Ecto neural progenitor cell (in vitro differentiated cells): ENCODE data around the gene BRD2.

Experiments used
- DNase-seq: peaks from one replicate; pipeline ENCODE4 v3.0.0-alpha.2; 2018; ENCODE audit warnings: low spot score

The BRD2 gene

DNA sequence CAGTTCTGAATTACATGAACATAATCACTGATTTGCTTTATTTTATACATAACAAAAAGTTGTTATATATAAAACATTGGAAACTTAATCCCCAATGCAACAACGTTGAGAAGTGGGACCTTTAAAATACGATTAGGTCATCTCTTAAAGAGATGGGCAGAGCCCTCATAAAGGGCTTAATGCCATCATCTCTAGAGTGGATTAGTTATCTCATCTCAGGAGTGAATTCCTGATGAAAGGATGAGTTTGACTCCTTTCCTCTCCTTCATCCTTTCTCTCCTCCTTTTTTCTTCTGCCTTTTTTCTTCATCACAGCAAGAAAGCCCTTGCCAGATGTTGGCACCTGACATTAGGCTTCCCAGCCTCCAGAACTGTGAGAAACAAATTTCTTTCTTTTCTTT lies 27.1 kb downstream of the BRD2 start:
- DNase-seq: no peak

DNA sequence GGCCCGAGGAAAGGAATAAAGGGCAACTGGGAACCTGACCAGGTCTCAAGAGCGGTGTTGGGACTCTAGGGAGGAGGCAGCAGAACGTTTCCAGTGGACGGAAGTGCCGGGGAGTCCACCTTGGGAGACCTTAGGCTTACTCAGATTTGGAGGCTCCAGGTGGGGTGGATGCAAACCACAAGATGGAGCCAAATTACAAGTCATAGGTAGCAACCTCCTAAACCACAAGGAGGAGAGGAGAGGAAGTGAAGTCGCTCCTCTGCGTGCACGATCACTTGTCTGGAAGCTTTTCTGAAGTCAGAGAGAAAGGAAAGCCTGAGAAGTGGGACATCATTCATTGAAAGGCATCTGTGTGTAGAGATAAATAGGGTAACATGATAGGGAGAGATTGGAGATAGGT lies 31.7 kb downstream of the BRD2 start:
- DNase-seq: no peak

DNA sequence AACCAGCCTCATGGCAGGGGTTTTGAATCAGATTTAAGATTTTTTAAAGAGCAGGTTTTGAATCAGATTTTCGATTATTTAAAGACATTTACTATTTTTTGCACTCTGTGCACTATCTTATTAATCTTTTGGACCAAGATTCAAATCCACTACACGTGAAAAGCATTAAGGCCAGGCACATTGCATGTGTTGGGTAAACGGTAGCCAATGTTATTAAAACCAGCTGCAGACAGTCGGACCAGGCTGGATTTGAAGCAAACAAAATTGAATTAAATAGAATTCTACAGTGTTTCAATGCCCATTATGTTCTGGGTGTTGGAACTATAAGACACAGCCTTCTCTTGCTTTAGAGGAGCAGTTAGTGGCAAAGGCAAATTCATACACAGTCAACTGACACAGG lies 33.3 kb downstream of the BRD2 start:
- no peak for DNase-seq

DNA sequence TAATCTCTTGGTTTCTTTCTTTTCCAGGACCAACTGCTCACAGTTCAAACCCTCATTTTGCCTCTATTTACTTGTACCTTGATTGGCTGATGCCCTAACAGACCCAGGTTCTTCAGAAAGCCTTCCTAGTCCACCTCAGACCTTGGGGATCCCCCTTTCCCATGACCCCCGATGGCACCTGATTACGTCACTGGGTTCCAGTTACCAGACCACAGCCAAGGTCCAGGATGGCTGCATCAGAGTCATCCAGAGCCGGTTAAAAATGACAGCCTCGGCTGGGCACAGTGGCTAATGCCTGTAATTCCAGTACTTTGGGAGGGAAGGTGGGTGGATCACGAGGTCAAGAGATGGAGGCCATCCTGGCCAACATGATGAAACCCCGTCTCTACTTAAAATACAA lies 36.5 kb downstream of the BRD2 start:
- no peak for DNase-seq

DNA sequence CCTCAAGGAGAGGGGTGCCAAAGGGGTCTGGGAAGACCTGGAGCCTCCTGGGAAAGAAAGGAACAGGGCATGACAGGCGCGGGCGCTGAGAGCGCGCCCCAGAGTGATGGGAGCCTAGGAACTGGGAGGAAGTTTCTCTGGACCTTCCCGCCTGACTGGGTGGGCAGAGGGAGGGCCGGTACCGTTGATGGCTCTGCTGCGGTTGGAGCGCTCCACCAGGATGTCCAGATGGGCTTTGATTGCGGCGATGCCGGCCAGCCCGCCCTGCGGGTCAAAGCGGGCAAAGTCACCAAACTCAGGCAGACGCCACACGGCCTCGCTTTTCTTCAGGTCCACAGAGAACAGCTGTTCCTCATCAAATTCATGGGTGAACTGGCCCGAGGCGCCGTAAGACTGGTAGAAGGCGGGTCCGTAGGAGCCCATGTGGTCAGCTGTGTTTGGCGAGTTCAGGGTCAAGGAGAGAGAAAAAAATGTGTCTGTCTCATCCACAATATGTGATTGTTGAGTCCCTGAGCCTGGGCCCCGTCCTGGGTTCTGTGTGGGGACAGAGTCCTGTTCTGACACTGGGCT lies 39.5 kb downstream of the BRD2 start:
- no peak for DNase-seq

DNA sequence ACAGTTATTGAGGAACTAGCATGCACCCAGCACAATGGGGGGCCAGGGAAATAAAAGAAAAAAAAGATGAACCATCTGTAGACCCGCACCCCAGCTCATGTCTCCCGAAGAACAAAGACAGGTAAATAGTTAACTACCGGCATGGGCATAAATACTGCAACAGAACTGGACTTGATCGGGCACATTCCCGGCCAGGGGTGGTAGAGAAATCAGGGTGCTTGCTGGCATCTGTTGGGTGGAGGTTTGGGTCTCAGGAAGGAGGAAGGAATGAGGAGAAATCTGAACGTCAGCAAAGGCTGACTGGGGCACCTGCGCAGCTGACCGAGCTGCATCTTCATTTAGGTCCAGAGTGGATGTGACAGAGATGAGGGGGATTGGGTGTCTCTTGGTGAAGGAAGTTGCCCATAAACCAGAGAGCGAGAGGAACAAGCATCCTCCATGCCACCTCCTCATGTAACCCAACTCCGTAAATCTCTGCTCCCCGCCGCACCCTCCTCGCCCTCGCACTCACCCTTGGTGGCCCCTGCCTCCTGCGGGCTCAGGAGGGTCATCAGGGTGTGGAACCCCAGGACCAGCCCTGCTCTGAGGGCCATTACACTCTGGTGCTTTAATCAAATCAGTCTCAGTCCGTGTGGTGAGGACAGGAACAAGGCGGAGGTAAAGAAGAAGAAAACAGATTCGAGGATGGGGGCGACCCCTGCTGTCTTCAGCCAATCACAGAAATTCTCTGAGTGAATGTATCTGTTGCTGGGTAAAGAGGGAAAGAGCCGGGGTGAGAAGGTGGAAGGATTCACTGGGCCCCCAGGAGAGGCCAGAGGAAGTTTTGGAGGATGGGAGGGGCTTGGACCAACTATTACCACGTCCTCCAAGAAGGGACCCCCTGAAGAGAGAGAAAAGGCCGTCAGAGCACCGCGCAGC lies 40.8 kb downstream of the BRD2 start, which contains the start of gene HLA-DOA:
Gene HLA-DOA (minus strand): TSS at position 648 of the 918 bp plus-strand sequence.
- DNase-seq: peak; percentile 83

DNA sequence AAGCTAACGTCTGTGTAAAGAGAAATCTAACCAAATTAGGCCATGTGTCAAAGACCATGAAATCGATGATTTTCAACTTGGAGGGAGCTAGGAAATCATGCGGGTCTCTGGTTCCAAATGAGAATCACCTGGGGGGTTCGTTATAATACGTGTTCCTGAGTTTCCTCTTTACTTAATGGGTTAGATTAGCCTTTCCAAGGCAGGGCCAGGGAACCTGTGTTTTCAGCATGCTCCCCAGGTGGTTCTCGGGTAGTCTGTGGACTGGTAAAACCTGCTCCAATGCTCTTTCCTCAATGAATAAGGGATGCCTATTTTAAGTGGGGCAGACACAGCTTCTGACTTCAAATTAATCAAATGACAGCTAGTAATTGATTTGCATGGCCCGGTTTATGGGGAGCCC lies 42.0 kb downstream of the BRD2 start:
- DNase-seq: no peak

DNA sequence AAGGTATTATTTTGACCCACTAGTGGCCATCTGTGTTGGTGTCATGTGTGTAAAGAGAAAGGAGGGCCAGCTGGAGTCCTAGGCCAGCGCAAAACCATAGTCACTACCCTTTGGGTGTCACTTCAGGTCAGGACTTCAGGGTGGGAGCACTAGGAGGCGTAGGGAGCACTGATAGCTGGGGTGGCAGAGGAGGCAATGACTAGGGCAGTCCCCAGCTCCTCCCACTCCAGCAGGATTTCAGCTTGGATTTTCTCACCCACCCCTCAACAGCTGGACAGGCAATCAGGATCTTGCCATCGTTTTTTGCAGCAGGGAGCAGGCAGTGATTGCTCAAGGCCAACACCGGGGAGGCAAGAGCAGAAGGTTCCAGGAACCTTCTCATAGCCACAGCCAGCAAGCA lies 45.2 kb downstream of the BRD2 start:
- no peak for DNase-seq

DNA sequence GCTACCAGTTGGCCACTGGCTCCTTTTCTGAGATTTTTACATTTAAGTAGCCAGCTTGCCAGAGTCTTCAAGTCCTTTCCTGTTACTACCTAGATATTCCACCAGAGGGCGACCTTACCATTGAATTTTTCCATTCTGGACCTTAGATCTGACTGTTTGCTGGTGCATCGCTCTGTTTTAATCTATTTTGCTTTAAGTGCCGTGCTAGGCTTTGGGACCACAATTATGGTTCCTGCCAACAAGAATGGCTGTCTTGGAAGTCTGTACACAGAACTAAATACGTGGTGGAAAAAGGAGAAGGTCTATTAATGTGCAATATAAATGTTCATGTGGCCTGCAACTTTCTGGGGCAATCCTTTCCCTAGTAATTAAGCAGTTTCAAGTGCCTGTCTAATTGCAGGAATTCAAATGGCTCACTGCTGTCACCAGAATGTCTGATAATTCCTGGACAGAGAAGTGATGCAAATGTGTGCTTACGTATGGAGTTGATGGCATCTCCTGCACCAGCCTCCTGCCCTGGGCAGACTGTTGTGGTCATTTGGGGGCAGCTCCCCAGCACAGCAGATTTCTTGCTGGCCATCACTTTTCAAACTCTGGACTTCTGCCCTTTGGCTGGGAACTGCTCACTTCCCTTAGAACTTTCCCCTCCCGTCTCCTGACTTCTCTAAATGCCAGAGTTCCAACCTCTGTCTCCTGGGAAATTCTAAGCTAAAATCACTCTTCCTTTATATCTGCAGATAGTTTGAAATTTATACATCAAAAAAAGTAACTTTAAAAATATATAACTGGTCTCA lies 46.6 kb downstream of the BRD2 start:
- DNase-seq: no peak

DNA sequence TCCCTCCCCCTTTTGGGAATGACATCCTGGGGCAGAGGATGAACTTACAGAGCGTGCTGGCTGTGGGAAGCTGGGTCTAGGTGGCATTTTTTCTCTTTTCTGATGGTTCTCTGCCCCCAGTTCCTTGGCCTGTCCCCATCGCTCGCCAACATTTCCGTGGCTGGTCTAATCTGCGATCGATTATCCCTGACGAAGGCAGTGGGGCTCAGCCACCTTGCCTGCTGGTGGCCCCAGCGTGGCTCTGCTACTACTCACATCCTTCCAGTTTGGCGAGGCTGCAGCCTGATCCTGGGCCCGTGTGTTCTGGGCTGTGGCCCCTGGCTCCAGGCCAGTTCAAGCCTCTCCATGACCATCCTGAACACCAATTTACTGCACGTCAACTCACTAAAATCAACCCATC lies 47.4 kb downstream of the BRD2 start:
- no peak for DNase-seq

DNA sequence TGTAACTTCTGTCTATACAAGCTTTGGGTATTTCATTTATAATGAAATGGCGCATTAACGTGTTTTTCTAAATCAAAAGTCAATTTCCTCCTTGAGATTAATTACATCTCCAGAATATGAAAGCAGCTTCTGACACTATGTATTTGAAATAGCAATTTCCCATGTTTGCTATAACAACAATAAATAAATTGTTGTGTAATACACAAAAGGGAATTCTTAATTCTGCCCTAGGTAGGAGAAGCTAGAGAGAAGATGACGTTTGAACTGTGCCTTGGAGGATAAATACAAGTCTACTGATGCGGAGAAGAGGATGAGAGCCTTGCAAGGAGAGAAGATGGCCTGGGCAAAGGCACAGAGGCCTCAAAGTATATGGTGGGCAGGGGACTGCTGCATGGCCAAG lies 48.6 kb downstream of the BRD2 start:
- DNase-seq: no peak

DNA sequence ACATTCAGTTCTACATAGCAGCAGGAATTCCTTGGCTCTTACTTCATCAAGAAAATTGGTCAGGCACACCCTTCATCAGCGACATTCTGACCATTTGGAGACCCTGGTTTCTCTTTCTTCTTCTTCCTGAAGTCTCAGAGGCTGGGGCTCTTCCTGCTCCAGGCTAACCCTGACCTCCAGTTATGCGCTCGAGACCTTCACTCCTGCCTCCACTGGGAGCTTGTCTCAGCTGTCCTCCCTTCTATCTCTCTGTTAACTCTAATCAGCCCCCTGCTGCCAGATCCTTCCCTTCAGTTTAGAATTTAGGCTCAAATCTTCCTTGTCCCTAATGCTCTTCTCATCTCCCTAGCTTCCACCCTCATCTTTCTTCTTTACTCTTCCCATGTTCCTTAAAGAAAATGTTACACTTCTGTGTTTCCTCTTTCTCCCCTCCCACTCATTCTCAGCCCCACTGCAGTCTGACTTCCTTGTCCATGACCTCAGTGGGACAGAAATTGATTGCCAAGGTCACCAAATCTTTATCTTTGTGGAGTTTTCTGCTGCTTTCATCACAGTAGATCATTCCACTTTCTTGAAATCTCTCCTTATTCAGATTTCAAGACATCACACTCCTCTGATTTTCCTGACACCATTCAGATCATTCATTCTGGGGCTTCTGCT lies 49.4 kb downstream of the BRD2 start:
- DNase-seq: no peak

DNA sequence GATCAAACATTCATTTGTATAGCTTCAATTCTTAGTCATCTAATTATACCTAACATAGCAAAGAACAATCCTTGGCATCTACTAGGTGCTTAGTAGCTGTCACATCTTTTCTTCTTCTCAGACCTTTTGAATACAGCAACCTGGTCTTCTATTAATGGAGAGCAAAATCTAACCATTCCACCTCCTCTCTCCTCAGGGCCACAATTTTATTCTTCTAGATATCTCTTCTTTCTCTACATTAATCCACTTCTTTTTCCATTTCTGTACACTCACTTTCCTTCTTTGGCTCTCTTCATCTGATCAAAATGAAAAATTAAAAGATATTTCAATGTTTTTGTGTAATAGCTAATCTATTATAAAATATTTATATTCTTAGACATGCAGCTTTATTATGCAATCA lies 50.0 kb downstream of the BRD2 start:
- DNase-seq: no peak

DNA sequence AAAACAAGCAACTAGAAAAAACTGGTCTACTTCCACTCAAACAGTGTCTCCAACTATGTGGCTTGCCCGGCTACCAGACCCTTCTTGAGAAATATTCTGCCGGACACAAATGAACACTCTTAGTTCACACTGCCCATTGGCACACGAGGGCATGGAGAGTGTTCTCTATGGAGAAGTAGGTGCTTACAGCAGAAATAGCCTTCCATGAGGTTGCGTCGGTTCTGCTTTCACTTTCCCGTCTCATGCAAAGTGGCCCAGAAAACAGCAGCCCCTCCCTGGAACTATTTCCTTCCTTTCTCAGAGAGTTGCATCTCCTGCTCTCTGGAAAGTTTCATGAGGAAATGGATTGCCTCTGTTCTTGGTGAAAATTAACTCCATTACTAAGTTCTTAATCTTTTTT lies 50.5 kb downstream of the BRD2 start:
- DNase-seq: no peak

DNA sequence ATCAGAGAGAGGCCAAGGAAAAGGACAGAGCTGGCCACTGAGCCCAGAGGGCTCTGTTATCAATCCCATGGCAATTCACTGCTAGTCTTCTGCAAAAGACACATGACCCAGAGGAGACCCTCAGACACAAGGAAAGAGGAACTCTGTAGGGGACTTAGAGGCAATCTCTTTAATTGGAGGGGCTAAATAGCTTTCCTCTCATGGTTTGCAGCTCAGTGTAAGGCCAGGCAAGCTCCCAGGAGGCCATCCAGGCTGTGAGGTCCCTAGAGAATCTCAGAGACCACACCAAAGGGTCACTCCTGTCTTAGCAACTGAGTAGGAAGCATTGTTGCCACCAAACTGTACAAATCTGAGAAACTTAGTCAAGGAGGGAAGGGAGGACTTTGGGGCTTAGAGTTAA lies 51.0 kb downstream of the BRD2 start:
- no peak for DNase-seq

DNA sequence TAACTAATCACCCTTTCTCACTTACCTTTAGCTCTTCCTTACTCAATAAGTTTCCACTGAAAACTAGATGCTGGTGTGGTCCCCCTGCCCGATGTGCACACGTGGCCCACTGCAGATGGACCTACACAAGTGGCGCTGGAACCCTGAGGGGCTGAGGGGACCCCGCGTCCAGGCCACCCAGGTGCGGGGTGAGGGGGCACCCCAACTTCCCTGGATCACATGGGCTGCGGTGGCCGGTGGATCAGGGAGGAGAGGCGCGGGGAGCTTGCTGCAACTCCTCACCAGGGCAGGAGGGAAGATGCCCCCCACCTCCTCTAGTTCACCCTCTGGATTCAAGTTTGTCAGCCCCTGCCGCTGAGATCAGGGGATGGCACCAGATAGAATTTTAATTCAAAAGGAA lies 53.5 kb downstream of the BRD2 start:
- DNase-seq: no peak

DNA sequence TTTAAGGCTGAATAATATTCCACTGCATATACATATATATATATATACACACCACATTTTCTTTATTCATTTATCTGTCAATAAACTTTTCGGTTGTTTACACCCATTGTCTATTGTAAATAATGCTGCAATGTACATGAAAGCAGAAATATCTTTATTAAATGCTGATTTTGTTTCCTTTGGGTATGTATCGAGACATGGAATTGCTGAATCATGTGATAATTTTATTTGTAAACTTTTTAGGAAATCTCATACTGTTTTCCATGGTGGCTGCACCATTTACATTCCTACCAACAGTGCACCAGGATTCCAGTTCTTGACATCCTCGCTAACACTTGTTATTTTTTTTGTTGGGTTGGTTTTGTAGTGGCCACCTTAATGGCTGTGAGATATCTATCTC lies 55.1 kb downstream of the BRD2 start:
- no peak for DNase-seq

DNA sequence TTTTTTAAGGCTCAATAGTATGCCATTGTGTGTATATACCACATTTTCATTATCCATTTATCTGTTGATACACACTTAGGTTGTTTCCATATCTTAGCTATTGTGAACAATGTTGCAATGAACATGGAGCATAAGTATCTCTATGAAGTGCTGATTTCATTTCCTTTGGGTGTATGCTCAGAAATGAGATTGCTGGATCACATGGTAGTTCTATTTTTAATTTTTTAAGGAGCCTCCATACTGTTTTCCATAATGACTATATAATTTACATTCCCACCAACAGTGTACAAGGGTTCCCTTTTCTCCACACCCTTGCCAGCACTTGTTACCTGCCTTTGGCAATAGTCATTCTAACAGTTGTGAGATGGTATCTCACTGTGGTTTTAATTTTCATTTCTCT lies 56.1 kb downstream of the BRD2 start:
- no peak for DNase-seq

DNA sequence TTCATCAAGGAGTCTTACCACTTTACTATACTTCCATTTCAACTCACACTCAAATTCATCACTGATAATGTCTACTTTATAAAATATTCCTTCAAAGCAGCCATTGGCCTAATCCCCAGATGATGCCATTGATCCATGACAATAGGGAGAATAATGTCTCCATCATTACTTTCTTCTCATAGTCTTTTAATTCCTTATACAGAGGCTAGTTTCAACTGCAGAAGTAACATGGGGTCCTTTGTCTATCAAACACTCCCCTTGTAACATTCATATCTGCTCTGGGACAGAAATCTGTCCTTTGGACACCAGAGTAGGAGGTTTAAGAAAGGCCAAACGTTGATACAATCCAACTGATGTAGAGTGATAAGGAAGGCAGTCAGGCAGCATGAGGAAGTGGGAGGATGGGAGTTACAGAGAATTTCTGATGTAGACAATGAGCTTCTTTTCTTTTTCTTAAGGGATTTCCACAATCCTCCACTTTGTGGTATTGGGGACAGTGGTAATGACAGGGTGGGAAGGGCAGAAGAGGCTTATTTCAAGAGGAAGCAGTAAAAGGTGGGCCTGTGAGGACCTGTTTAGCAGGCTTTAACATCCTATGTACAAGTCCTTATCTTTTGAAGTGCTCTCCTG lies 59.9 kb downstream of the BRD2 start:
- DNase-seq: no peak

DNA sequence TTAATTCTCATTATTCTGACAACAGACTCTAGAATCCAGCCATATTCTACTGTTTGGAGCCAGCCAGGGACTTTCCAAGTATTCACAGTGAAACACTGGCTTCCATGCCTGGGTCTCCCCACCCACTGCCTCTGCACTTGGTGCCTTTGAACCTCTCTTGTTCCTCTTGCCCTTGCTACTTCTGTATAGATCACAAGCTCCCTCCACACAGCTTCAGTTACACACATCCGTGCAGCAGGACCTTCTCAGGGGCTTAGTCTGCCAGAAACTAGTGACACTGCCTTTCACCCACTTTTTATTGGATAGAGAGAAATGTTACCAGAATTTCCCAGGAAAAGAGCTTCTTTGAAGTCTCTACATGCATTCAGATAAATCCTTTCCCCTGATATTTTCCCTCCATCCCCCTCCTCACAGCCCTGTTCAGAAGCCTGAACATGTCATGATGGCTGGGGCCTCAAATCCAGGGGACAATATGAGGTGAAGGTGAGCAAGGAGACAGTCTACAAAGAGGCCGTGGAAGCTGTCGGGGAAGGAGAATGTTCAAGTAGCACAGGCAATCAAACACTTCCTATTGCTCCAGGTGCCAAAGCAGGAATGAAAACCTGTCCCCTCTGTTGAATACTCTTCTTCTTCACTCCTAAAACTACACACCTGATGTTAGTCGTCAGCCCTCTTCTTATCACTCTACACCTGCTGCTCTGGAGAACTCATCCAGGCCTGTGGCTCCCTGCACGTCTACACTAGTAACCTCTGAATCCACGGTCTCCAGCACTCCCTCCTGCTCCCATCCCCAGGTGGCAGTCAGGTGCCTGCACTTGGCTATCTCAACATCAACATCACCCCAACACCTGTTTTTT lies 61.2 kb downstream of the BRD2 start:
- no peak for DNase-seq

DNA sequence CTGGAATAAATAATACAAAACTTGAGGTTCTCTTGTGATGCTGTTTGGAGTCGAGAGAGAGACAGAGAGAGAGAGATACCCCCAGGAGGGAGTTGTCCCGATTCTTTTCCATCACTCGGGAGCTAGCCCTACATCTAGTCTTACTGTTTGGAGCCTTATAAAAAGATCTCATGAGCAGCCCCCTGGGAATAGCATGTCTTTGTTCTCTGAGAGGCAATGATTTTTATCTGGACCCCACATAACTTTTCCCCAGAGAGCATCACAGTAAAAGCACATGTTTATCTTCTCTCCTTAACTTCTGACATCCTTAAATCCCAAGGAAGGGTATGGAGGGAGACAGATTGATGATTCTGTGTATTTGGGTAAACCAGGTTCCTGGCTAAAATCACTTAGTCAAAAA lies 61.9 kb downstream of the BRD2 start:
- DNase-seq: no peak
